Sigmoid colon (tissue), 4 donors: Measurements from ENCODE around the gene COPA.

Experiments used
- CTCF ChIP-seq, 4 experiments: fragments of 450-650 bp in 3 of 4; fragments of 200-600 bp in 1 of 4; IDR thresholded peaks; one replicate each; pipeline ENCODE4 v1.5.1; 2016 to 2019; ENCODE audit warnings: antibody characterized with exemption in 4 of 4, mild to moderate bottlenecking in 3 of 4, moderate library complexity in 2 of 4
- POLR2A ChIP-seq, 2 donors: fragments of 450-650 bp; IDR thresholded peaks; one replicate each; pipeline ENCODE4 v1.6.1; 2016; ENCODE audit warnings: antibody characterized with exemption in 2 of 2, mild to moderate bottlenecking in 2 of 2, moderate library complexity in 2 of 2
- POLR2AphosphoS5 ChIP-seq, 4 donors: sonication (generic); formaldehyde crosslinking; IDR thresholded peaks; one replicate each; pipeline ENCODE4 v1.6.1; 2017; ENCODE audit warnings: antibody characterized with exemption in 4 of 4

DNA sequence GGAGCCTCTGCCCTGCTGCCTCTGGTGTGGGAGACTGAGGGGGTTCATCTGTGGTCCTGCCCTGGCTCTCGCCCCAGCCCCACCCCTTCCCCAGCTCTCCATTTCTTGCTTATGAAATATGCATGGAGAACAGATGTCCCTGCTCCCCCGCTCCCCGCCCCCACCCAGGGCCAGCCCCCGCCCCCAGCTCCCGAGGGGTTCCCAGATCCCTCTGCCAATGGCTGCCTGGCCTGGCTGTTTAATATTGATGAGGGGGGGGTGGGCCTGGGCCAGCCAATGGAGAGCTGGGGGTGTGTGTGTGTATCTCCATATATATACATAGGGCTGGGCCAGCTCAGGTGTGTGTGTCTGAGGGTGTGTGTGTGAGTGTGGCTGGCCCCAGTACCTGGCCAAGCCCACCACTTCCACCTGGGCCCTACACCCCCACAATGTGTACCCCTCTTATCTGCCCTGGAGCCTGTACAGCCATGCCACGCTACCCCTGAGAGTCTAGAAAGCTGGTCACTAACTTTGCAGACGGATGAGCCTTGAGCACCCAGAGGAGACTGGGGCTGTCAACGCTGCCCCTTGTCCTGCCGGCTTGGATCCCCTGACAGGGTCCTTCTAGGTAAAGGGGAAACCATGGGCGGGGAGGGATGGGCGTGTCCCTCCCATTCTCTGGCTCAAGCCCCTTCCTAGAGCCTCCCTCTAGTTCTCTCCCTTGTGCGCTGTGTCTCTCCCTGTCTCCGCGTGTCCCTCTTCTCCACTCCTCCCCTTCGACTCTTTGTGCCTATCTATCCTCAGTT lies 23.9 kb upstream of the COPA start, which contains the start of gene NHLH1:
- no peak for TF ChIP-seq CTCF (IDR thresholded peaks at IDR 0.05)
- TF ChIP-seq POLR2A (IDR thresholded peaks at IDR 0.05) = no peak
- TF ChIP-seq POLR2AphosphoS5 (IDR thresholded peaks at IDR 0.05) = no peak
